CD4-positive, alpha-beta memory T cell (primary cell): ENCODE results near the gene RASGRF1. TPM values are rescaled to one million over a fixed set of nuclear protein-coding genes. Genes with fewer than 3 reads are reported as not detected.

Experiments used
- CTCF ChIA-PET: fragments of 350-600 bp; sonication (Branson Sonifier 250); formaldehyde crosslinking; loops from one replicate; lab custom pipeline; 2021; ENCODE audit warnings: inconsistent platforms; ENCODE audit not compliant: partially characterized antibody; lab: Charles Lee
- POLR2A ChIA-PET: fragments of 350-600 bp; sonication (Branson Sonifier 250); formaldehyde crosslinking; loops from one replicate; lab custom pipeline; 2021; ENCODE audit not compliant: partially characterized antibody; lab: Charles Lee
- DNase-seq, 5 donors: peaks; one replicate each; pipeline versions ENCODE4 v3.0.0 to v3.0.0-alpha.2; 2020 to 2022; ENCODE audit warnings: mixed read lengths in 1 of 5
- H3K27ac ChIP-seq: one replicate; pipeline ENCODE4 v1.7.0; 2013; ENCODE audit warnings: low read depth, low read length
- H3K27me3 ChIP-seq: 2 replicates; pipeline ENCODE4 v1.7.0; 2013; ENCODE audit warnings: mild to moderate bottlenecking, low read length, moderate library complexity; ENCODE audit not compliant: insufficient read depth
- H3K36me3 ChIP-seq: 2 replicates; pipeline ENCODE4 v1.7.0; 2013; ENCODE audit warnings: mild to moderate bottlenecking, low read length, moderate library complexity; ENCODE audit not compliant: insufficient read depth
- H3K4me1 ChIP-seq: 2 replicates; pipeline ENCODE4 v1.7.0; 2013; ENCODE audit warnings: mild to moderate bottlenecking, low read length, moderate library complexity; ENCODE audit not compliant: insufficient read depth
- H3K4me3 ChIP-seq, 2 donors: one replicate each; pipeline ENCODE4 v1.7.0; 2013; ENCODE audit warnings: low read length in 2 of 2, mild to moderate bottlenecking in 1 of 2
- H3K9me3 ChIP-seq, 2 donors: one replicate each; pipeline ENCODE4 v1.7.0; 2013; ENCODE audit warnings: low read length in 2 of 2, control low read depth in 1 of 2; ENCODE audit not compliant: control insufficient read depth in 1 of 2
- H3K27ac Mint-ChIP-seq, 7 donors: one replicate each; pipeline ENCODE4 v1.8.0; 2020 to 2021; ENCODE audit warnings: mixed read lengths in 7 of 7, mild to moderate bottlenecking in 6 of 7, inconsistent platforms in 3 of 7, moderate library complexity in 3 of 7
- H3K27me3 Mint-ChIP-seq, 2 donors: one replicate each; pipeline ENCODE4 v1.8.0; 2020 to 2021; ENCODE audit warnings: mixed read lengths in 2 of 2
- H3K36me3 Mint-ChIP-seq, 2 donors: one replicate each; pipeline ENCODE4 v1.8.0; 2020 to 2021; ENCODE audit warnings: mixed read lengths in 2 of 2, inconsistent platforms in 1 of 2, mild to moderate bottlenecking in 1 of 2
- H3K4me1 Mint-ChIP-seq, 4 donors: one replicate each; pipeline ENCODE4 v1.8.0; 2020 to 2021; ENCODE audit warnings: mixed read lengths in 4 of 4, mild to moderate bottlenecking in 1 of 4
- H3K4me3 Mint-ChIP-seq, 8 donors: one replicate each; pipeline ENCODE4 v1.8.0; 2020 to 2021; ENCODE audit warnings: mixed read lengths in 8 of 8, mild to moderate bottlenecking in 7 of 8, moderate library complexity in 6 of 8, inconsistent platforms in 3 of 8
- H3K9me3 Mint-ChIP-seq, 8 donors: one replicate each; pipeline ENCODE4 v1.8.0; 2020 to 2021; ENCODE audit warnings: mixed read lengths in 8 of 8, mild to moderate bottlenecking in 5 of 8, inconsistent platforms in 3 of 8, moderate library complexity in 1 of 8
- intact Hi-C: fragments of 100-400 bp; cut with micrococcal nuclease; formaldehyde crosslinking; loops from one replicate; pipeline ENCODE4 v1.15.1; 2023
- polyA plus RNA-seq, 2 donors: library from polyadenylated mRNA; unstranded; fragments of 300-500 nt; fragmentation: Illumina TruSeq; gene quantifications; one replicate each; pipeline ENCODE4 v1.2.3, GENCODE V29; 2021
- total RNA-seq, 2 experiments: library from RNA; stranded (reverse); gene quantifications; one replicate each; pipeline ENCODE4 v1.2.3, GENCODE V29; 2021

The RASGRF1 gene
- total and polyA plus RNA-seq, 4 experiments from 2014 or later: not detected

- Mint-ChIP-seq H3K27ac (peak overlapping the region in 5 of 7 donors; percentile 10 to 83 (median 69)), H3K4me1 (peaks cover 0 to 2% (median 0%) of the 10 kb centered on the region in 4 donors), H3K27me3 (no peaks in the 10 kb centered on the region), H3K4me3 (no peak overlapping the region), H3K9me3 (no peaks in the 10 kb centered on the region), H3K36me3 (peaks cover 39 to 68% of the 10 kb centered on the region in 2 donors)
- no peak overlapping the region for H3K27ac ChIP-seq
- no peaks in the 10 kb centered on the region for H3K9me3 ChIP-seq
- peaks cover 33% of the 10 kb centered on the region for H3K36me3 ChIP-seq
- intact Hi-C loops: no loop called here
- H3K4me3 ChIP-seq: no peak overlapping the region
- no peak for DNase-seq
- CTCF ChIA-PET: interaction anchor here (0.9 to 1.3 kb wide), 2 partner anchors 15 to 50 kb away, joined by 3 read pairs; no protein-coding TSS in a partner anchor
- POLR2A ChIA-PET: no interaction called here
- H3K4me1 ChIP-seq: no peaks in the 10 kb centered on the region
- no peaks in the 10 kb centered on the region for H3K27me3 ChIP-seq
Measured at GRCh38 chr15:78923480-78924360, 166.9 kb downstream of the RASGRF1 start.

- no peak for DNase-seq
- Mint-ChIP-seq H3K36me3 (peaks cover 42 to 70% of the 10 kb centered on the region in 2 donors), H3K4me1 (peaks cover 0 to 2% (median 0%) of the 10 kb centered on the region in 4 donors), H3K27ac (peak overlapping the region in 1 of 7 donors; percentile 23), H3K9me3 (no peaks in the 10 kb centered on the region), H3K27me3 (no peaks in the 10 kb centered on the region), H3K4me3 (no peak overlapping the region)
- no peaks in the 10 kb centered on the region for H3K9me3 ChIP-seq
- CTCF ChIA-PET: no interaction called here
- no peak overlapping the region for H3K4me3 ChIP-seq
- intact Hi-C loops: no loop called here
- H3K27me3 ChIP-seq: no peaks in the 10 kb centered on the region
- H3K4me1 ChIP-seq: no peaks in the 10 kb centered on the region
- H3K36me3 ChIP-seq: peaks cover 33% of the 10 kb centered on the region
- no peak overlapping the region for H3K27ac ChIP-seq
- POLR2A ChIA-PET: no interaction called here
Measured at GRCh38 chr15:78923015-78923414, 167.6 kb downstream of the RASGRF1 start.

- no peaks in the 10 kb centered on the region for H3K9me3 ChIP-seq
- POLR2A ChIA-PET: no interaction called here
- no peak overlapping the region for H3K4me3 Mint-ChIP-seq
- no peaks in the 10 kb centered on the region for H3K4me1 Mint-ChIP-seq
- no peak overlapping the region for H3K27ac ChIP-seq
- H3K27me3 Mint-ChIP-seq: no peaks in the 10 kb centered on the region
- H3K27ac Mint-ChIP-seq: peak overlapping the region in 1 of 7 donors; percentile 22
- H3K36me3 Mint-ChIP-seq: peaks cover 42 to 68% of the 10 kb centered on the region in 2 donors
- H3K4me3 ChIP-seq: no peak overlapping the region
- no peaks in the 10 kb centered on the region for H3K9me3 Mint-ChIP-seq
- H3K4me1 ChIP-seq: no peaks in the 10 kb centered on the region
- peaks cover 33% of the 10 kb centered on the region for H3K36me3 ChIP-seq
- CTCF ChIA-PET: interaction anchor here (1.2 kb wide), 1 partner anchor 57 kb away, joined by 4 read pairs; no protein-coding TSS in a partner anchor
- intact Hi-C loops: no loop called here
- H3K27me3 ChIP-seq: no peaks in the 10 kb centered on the region
- DNase-seq: no peak
Measured at GRCh38 chr15:78922527-78922926, 168.1 kb downstream of the RASGRF1 start.

- no peaks in the 10 kb centered on the region for H3K27me3 ChIP-seq
- H3K36me3 Mint-ChIP-seq: peaks cover 39 to 65% of the 10 kb centered on the region in 2 donors
- H3K27ac ChIP-seq: no peak overlapping the region
- peaks cover 27% of the 10 kb centered on the region for H3K36me3 ChIP-seq
- ChIA-PET POLR2A (interaction anchor here (1.2 kb wide), 1 partner anchor 42 kb away, joined by 3 read pairs; no protein-coding TSS in a partner anchor), CTCF (interaction anchor here (1.2 to 1.6 kb wide), 2 partner anchors 8 to 58 kb away, joined by 4 to 5 read pairs; no protein-coding TSS in a partner anchor)
- intact Hi-C loops: no loop called here
- no peaks in the 10 kb centered on the region for H3K9me3 ChIP-seq
- H3K9me3 Mint-ChIP-seq: no peaks in the 10 kb centered on the region
- H3K27me3 Mint-ChIP-seq: no peaks in the 10 kb centered on the region
- no peak overlapping the region for H3K4me3 Mint-ChIP-seq
- peaks cover 0 to 2% (median under 1%) of the 10 kb centered on the region in 4 donors for H3K4me1 Mint-ChIP-seq
- H3K4me3 ChIP-seq: no peak overlapping the region
- no peak for DNase-seq
- H3K27ac Mint-ChIP-seq: peak overlapping the region in 1 of 7 donors; percentile 53
- no peaks in the 10 kb centered on the region for H3K4me1 ChIP-seq
Measured at GRCh38 chr15:78921940-78922339, 168.6 kb downstream of the RASGRF1 start.

- peaks cover 27% of the 10 kb centered on the region for H3K36me3 ChIP-seq
- Mint-ChIP-seq H3K36me3 (peaks cover 36 to 65% of the 10 kb centered on the region in 2 donors), H3K4me3 (no peak overlapping the region), H3K4me1 (peaks cover 0 to 3% (median 1%) of the 10 kb centered on the region in 4 donors), H3K9me3 (no peaks in the 10 kb centered on the region), H3K27ac (no peak overlapping the region), H3K27me3 (no peaks in the 10 kb centered on the region)
- ChIA-PET POLR2A (interaction anchor here (1.2 kb wide), 1 partner anchor 42 kb away, joined by 3 read pairs; no protein-coding TSS in a partner anchor), CTCF (interaction anchor here (1.2 to 1.6 kb wide), 2 partner anchors 9 to 58 kb away, joined by 4 to 5 read pairs; no protein-coding TSS in a partner anchor)
- H3K4me3 ChIP-seq: no peak overlapping the region
- no peaks in the 10 kb centered on the region for H3K9me3 ChIP-seq
- intact Hi-C loops: no loop called here
- no peaks in the 10 kb centered on the region for H3K27me3 ChIP-seq
- no peaks in the 10 kb centered on the region for H3K4me1 ChIP-seq
- no peak for DNase-seq
- no peak overlapping the region for H3K27ac ChIP-seq
Measured at GRCh38 chr15:78921517-78921916, 169.1 kb downstream of the RASGRF1 start.

- H3K36me3 Mint-ChIP-seq: peaks cover 25 to 58% of the 10 kb centered on the region in 2 donors
- intact Hi-C loops: no loop called here
Measured at GRCh38 chr15:78917888-78918287, 172.7 kb downstream of the RASGRF1 start.

GRCh38 chr15:78916088-78916487, 174.5 kb downstream of the RASGRF1 start:
- no peaks in the 10 kb centered on the region for H3K27me3 ChIP-seq
- intact Hi-C loops: no loop called here
- Mint-ChIP-seq H3K9me3 (no peaks in the 10 kb centered on the region), H3K4me1 (peaks cover 0 to 9% (median 7%) of the 10 kb centered on the region in 4 donors), H3K36me3 (peaks cover 18 to 56% of the 10 kb centered on the region in 2 donors), H3K27me3 (no peaks in the 10 kb centered on the region), H3K27ac (no peak overlapping the region), H3K4me3 (no peak overlapping the region)
- no peak for DNase-seq
- H3K9me3 ChIP-seq: no peaks in the 10 kb centered on the region
- ChIA-PET POLR2A (no interaction called here), CTCF (no interaction called here)
- H3K36me3 ChIP-seq: peaks cover 20% of the 10 kb centered on the region
- no peak overlapping the region for H3K27ac ChIP-seq
- no peaks in the 10 kb centered on the region for H3K4me1 ChIP-seq
- no peak overlapping the region for H3K4me3 ChIP-seq

More at GRCh38 chr15:78917888-78918287, 172.7 kb downstream of the RASGRF1 start:
- peaks cover 0 to 4% (median 1%) of the 10 kb centered on the region in 4 donors for H3K4me1 Mint-ChIP-seq
- no peaks in the 10 kb centered on the region for H3K9me3 Mint-ChIP-seq
- H3K27me3 Mint-ChIP-seq: no peaks in the 10 kb centered on the region
- H3K27ac Mint-ChIP-seq: peak overlapping the region in 1 of 7 donors; percentile 48
- ChIA-PET CTCF (no interaction called here), POLR2A (no interaction called here)
- Histone ChIP-seq H3K27ac (no peak overlapping the region), H3K9me3 (no peaks in the 10 kb centered on the region), H3K4me1 (no peaks in the 10 kb centered on the region), H3K36me3 (peaks cover 23% of the 10 kb centered on the region), H3K4me3 (no peak overlapping the region), H3K27me3 (no peaks in the 10 kb centered on the region)
- DNase-seq: no peak
- no peak overlapping the region for H3K4me3 Mint-ChIP-seq
